GM12801 (cell line): Measurements from ENCODE around the gene MLLT6.

Experiments used
- TF ChIP-seq, protein P1 (sequence below): IDR thresholded peaks from one replicate; pipeline ENCODE4 v1.5.1; 2011; ENCODE audit warnings: control low read depth; ENCODE audit not compliant: insufficient read length; ENCODE audit errors: extremely low read depth

MLLT6 gene

DNA sequence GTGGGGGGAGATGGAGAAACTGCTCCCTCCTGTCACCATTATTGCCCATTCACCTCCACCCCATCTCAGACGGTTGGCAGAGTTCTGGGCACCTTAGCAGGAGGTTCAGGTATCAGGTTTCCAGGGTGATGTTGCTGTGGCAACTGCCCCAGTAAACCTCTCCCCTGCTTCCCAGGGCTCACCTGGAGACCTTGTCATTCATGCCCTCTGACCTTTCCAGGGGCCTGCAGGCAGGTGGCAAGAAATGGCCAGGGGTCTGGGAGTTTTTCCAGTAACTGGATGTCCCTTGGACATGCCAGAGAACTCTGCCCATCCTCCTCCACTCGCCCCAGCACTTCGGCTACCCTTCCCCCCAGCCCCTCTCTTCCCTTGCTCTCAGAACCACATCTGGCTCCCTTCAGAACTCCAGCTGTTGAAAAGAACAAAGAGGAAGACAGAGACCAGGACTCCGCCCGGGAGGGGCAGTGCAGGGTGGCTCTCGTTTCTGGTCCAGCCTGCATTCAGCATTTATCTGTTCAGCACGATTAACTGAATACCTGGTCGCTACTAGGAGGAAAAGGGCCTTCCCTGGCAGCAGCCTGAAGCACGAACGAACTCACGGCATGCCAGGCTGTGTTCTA lies 8.5 kb downstream of the MLLT6 start:
- TF ChIP-seq, protein P1, sequence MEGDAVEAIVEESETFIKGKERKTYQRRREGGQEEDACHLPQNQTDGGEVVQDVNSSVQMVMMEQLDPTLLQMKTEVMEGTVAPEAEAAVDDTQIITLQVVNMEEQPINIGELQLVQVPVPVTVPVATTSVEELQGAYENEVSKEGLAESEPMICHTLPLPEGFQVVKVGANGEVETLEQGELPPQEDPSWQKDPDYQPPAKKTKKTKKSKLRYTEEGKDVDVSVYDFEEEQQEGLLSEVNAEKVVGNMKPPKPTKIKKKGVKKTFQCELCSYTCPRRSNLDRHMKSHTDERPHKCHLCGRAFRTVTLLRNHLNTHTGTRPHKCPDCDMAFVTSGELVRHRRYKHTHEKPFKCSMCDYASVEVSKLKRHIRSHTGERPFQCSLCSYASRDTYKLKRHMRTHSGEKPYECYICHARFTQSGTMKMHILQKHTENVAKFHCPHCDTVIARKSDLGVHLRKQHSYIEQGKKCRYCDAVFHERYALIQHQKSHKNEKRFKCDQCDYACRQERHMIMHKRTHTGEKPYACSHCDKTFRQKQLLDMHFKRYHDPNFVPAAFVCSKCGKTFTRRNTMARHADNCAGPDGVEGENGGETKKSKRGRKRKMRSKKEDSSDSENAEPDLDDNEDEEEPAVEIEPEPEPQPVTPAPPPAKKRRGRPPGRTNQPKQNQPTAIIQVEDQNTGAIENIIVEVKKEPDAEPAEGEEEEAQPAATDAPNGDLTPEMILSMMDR, result no peak

DNA sequence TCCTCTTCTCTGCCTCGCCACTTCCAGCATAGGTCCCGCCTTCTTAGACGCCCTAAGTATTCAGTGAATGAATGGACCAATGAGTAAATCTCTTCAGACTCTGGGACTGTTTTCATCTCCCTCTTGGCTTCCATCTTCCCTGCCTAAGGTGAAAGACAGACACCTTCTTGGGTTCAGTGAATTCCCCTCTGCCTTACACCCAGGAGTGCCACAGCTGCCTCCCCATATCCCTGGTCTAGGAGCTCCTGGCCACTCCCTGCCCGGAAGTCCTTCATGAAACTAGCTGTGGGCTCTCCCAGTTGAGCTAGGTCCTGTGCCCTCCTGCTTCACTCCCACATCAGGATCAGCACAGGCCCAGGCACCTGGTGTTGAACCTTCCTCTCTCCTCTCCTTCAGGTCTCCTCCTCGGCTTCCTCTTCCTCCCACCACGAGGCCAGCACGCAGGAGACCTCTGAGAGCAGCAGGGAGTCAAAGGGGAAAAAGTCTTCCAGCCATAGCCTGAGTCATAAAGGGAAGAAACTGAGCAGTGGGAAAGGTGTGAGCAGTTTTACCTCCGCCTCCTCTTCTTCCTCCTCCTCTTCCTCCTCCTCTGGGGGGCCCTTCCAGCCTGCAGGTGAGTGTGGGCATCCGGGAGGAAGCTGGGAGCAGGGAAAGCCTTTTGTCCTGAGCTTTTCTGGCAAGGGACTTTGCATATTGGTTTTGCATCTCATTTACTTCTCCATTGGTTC lies 10.3 kb downstream of the MLLT6 start:
- TF ChIP-seq, protein P1, result no peak

DNA sequence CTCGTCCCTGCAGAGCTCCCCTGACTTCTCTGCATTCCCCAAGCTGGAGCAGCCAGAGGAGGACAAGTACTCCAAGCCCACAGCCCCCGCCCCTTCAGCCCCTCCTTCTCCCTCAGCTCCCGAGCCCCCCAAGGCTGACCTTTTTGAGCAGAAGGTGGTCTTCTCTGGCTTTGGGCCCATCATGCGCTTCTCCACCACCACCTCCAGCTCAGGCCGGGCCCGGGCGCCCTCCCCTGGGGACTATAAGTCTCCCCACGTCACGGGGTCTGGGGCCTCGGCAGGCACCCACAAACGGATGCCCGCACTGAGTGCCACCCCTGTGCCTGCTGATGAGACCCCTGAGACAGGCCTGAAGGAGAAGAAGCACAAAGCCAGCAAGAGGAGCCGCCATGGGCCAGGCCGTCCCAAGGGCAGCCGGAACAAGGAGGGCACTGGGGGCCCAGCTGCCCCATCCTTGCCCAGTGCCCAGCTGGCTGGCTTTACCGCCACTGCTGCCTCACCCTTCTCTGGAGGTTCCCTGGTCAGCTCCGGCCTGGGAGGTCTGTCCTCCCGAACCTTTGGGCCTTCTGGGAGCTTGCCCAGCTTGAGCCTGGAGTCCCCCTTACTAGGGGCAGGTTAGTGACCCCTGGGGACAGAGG lies 11.4 kb downstream of the MLLT6 start:
- TF ChIP-seq, protein P1, result no peak

DNA sequence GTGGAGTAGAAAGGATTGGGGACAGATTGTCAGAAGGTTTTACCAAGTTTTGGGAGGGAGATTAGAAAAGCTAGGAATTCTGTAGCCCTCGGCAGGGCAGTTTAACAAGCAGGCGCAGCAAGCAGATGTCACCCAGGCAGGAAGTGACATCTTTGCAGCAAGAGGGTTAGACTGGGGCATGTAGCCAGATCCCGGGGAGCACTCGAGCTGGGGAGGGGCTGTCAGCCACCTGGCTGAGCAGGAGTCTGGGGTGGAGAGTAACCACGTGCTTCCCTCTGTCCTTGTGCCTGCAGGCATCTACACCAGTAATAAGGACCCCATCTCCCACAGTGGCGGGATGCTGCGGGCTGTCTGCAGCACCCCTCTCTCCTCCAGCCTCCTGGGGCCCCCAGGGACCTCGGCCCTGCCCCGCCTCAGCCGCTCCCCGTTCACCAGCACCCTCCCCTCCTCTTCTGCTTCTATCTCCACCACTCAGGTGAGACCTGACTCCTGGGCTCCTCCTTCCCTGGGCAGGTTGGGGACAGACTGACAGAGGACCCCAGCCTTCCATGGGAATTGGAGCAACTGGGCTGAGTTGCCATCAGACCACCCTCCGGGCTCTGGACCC lies 12.2 kb downstream of the MLLT6 start:
- TF ChIP-seq, protein P1, result no peak

DNA sequence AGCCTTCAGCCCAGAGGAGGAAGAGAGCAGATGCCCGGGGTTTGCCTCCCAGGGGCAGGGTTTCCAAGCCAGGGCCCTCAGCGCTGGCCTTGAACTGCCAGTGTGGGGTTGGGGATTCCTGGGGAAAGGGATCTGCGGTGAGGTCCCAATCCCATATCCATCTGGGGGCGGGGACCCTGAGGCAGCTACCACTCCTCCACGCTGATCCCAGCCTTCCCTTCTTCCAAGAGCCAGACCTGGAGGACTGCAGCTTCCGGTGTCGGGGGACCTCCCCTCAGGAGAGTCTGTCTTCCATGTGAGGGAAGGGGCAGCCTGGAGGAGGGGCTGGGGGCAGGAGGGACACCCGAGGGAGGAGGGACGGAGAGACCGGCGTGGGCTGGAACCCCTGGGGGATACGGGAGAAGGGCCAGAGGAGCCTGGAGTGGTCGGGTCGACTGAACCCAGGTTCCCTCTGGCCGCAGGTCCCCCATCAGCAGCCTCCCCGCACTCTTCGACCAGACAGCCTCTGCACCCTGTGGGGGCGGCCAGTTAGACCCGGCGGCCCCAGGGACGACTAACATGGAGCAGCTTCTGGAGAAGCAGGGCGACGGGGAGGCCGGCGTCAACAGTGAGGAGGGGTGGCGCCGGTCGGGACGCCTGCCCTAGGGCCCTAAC lies 14.3 kb downstream of the MLLT6 start:
- TF ChIP-seq, protein P1, result no peak

DNA sequence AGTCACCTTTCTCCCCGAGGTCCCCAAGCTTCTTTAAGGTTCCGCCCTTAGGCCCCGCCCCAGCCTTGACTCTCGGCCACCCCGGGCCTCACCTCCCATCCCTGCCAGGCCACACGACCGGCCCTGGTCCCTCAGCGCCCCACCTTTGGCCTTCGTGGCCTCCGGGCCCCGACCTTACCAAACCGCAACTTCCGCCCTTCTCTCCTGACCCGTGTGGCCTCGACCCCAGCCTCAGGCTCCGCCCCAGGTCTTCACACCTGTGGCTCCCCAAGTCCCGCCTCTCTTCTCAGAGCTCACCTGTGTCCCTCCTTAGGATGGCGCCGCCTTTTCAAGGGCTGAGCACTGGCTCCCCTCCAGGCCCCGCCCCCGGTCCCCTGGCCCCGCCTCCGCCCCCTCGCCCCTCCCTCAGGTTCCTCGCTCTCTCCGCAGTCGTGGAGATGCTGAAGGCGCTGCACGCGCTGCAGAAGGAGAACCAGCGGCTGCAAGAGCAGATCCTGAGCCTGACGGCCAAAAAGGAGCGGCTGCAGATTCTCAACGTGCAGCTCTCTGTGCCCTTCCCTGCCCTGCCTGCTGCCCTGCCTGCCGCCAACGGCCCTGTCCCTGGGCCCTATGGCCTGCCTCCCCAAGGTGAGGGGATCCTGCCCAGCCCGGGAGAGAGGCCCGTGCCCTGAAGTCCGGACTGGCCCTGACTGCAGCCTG lies 15.0 kb downstream of the MLLT6 start:
- TF ChIP-seq, protein P1, result no peak
